Activated naive CD8-positive, alpha-beta T cell treated with anti-CD3 and anti-CD28 coated beads, Interleukin-2, amount 50 U/mL, for 24 hours (primary cell): Measurements from ENCODE around the gene THSD7B.

Experiments
- ATAC-seq: fragments of 150-1000 bp; cut with Tn5 transposase; one replicate; pipeline ENCODE4 v1.10.0; 2021
- DNase-seq: peaks from one replicate; pipeline ENCODE4 v3.0.0; 2021
- H3K27ac Mint-ChIP-seq: one replicate; pipeline ENCODE4 v1.8.0; 2021; ENCODE audit warnings: mild to moderate bottlenecking, mixed read lengths
- H3K27me3 Mint-ChIP-seq: one replicate; pipeline ENCODE4 v1.8.0; 2021; ENCODE audit warnings: mixed read lengths
- H3K36me3 Mint-ChIP-seq: one replicate; pipeline ENCODE4 v1.8.0; 2021; ENCODE audit warnings: low read depth, mixed read lengths
- H3K4me1 Mint-ChIP-seq: one replicate; pipeline ENCODE4 v1.8.0; 2021; ENCODE audit warnings: mixed read lengths
- H3K4me3 Mint-ChIP-seq: one replicate; pipeline ENCODE4 v1.8.0; 2021; ENCODE audit warnings: mild to moderate bottlenecking, moderate library complexity, mixed read lengths
- H3K9me3 Mint-ChIP-seq: one replicate; pipeline ENCODE4 v1.8.0; 2021; ENCODE audit warnings: mixed read lengths

The THSD7B gene

GRCh38 chr2:136783856-136784255, 18.5 kb downstream of the THSD7B start:
- no peak overlapping the region for H3K27ac Mint-ChIP-seq
- no peaks in the 10 kb centered on the region for H3K9me3 Mint-ChIP-seq
- DNase-seq (no peak), ATAC-seq (no peak)
- no peak overlapping the region for H3K4me3 Mint-ChIP-seq
- no peaks in the 10 kb centered on the region for H3K36me3 Mint-ChIP-seq
- peaks cover 3% of the 10 kb centered on the region for H3K27me3 Mint-ChIP-seq
- H3K4me1 Mint-ChIP-seq: no peaks in the 10 kb centered on the region

GRCh38 chr2:136785215-136785614, 19.9 kb downstream of the THSD7B start:
- no peaks in the 10 kb centered on the region for H3K36me3 Mint-ChIP-seq
- no peak for ATAC-seq
- no peak for DNase-seq
- no peaks in the 10 kb centered on the region for H3K9me3 Mint-ChIP-seq
- H3K27ac Mint-ChIP-seq: no peak overlapping the region
- no peaks in the 10 kb centered on the region for H3K4me1 Mint-ChIP-seq
- peaks cover 3% of the 10 kb centered on the region for H3K27me3 Mint-ChIP-seq
- H3K4me3 Mint-ChIP-seq: no peak overlapping the region

GRCh38 chr2:136787970-136788369, 22.6 kb downstream of the THSD7B start:
- H3K27ac Mint-ChIP-seq: no peak overlapping the region
- no peak overlapping the region for H3K4me3 Mint-ChIP-seq
- peaks cover 6% of the 10 kb centered on the region for H3K27me3 Mint-ChIP-seq
- no peaks in the 10 kb centered on the region for H3K4me1 Mint-ChIP-seq
- H3K9me3 Mint-ChIP-seq: no peaks in the 10 kb centered on the region
- no peak for ATAC-seq
- DNase-seq: no peak
- H3K36me3 Mint-ChIP-seq: no peaks in the 10 kb centered on the region

- ATAC-seq (no peak), DNase-seq (no peak)
- H3K27ac Mint-ChIP-seq: no peak overlapping the region
- H3K9me3 Mint-ChIP-seq: no peaks in the 10 kb centered on the region
- H3K4me3 Mint-ChIP-seq: no peak overlapping the region
- no peaks in the 10 kb centered on the region for H3K4me1 Mint-ChIP-seq
- no peaks in the 10 kb centered on the region for H3K36me3 Mint-ChIP-seq
- peaks cover 10% of the 10 kb centered on the region for H3K27me3 Mint-ChIP-seq
Observed at GRCh38 chr2:136796339-136796738, 31.0 kb downstream of the THSD7B start.

GRCh38 chr2:136798766-136799165, 33.4 kb downstream of the THSD7B start:
- Mint-ChIP-seq H3K36me3 (no peaks in the 10 kb centered on the region), H3K4me3 (no peak overlapping the region), H3K27ac (no peak overlapping the region), H3K9me3 (no peaks in the 10 kb centered on the region), H3K4me1 (no peaks in the 10 kb centered on the region), H3K27me3 (peaks cover 3% of the 10 kb centered on the region)
- DNase-seq (no peak), ATAC-seq (no peak)

- no peak overlapping the region for H3K27ac Mint-ChIP-seq
- no peaks in the 10 kb centered on the region for H3K9me3 Mint-ChIP-seq
- H3K4me3 Mint-ChIP-seq: no peak overlapping the region
- no peak for ATAC-seq
- no peaks in the 10 kb centered on the region for H3K4me1 Mint-ChIP-seq
- H3K27me3 Mint-ChIP-seq: peaks cover 3% of the 10 kb centered on the region
- no peak for DNase-seq
- no peaks in the 10 kb centered on the region for H3K36me3 Mint-ChIP-seq
Observed at GRCh38 chr2:136801661-136802060, 36.3 kb downstream of the THSD7B start.

- Mint-ChIP-seq H3K27ac (no peak overlapping the region), H3K27me3 (peaks cover 3% of the 10 kb centered on the region), H3K4me3 (no peak overlapping the region), H3K9me3 (no peaks in the 10 kb centered on the region), H3K4me1 (no peaks in the 10 kb centered on the region), H3K36me3 (no peaks in the 10 kb centered on the region)
- ATAC-seq: no peak
- no peak for DNase-seq
Observed at GRCh38 chr2:136809998-136810397, 44.7 kb downstream of the THSD7B start.

GRCh38 chr2:136818839-136819238, 53.5 kb downstream of the THSD7B start:
- peaks cover 5% of the 10 kb centered on the region for H3K9me3 Mint-ChIP-seq
- DNase-seq: no peak
- peaks cover 1% of the 10 kb centered on the region for H3K27me3 Mint-ChIP-seq
- no peak for ATAC-seq
- H3K4me1 Mint-ChIP-seq: no peaks in the 10 kb centered on the region
- no peak overlapping the region for H3K4me3 Mint-ChIP-seq
- no peaks in the 10 kb centered on the region for H3K36me3 Mint-ChIP-seq
- H3K27ac Mint-ChIP-seq: no peak overlapping the region

GRCh38 chr2:136823291-136823690, 57.9 kb downstream of the THSD7B start:
- no peaks in the 10 kb centered on the region for H3K36me3 Mint-ChIP-seq
- no peaks in the 10 kb centered on the region for H3K27me3 Mint-ChIP-seq
- H3K9me3 Mint-ChIP-seq: peaks cover 5% of the 10 kb centered on the region
- H3K27ac Mint-ChIP-seq: no peak overlapping the region
- H3K4me3 Mint-ChIP-seq: no peak overlapping the region
- H3K4me1 Mint-ChIP-seq: no peaks in the 10 kb centered on the region
- ATAC-seq: no peak
- DNase-seq: no peak

- Mint-ChIP-seq H3K9me3 (no peaks in the 10 kb centered on the region), H3K27me3 (no peaks in the 10 kb centered on the region), H3K36me3 (no peaks in the 10 kb centered on the region), H3K27ac (no peak overlapping the region), H3K4me1 (no peaks in the 10 kb centered on the region), H3K4me3 (no peak overlapping the region)
- DNase-seq: no peak
- no peak for ATAC-seq
Observed at GRCh38 chr2:136828162-136828561, 62.8 kb downstream of the THSD7B start.

GRCh38 chr2:136828774-136829173, 63.4 kb downstream of the THSD7B start:
- Mint-ChIP-seq H3K36me3 (no peaks in the 10 kb centered on the region), H3K27me3 (no peaks in the 10 kb centered on the region), H3K9me3 (no peaks in the 10 kb centered on the region), H3K4me1 (no peaks in the 10 kb centered on the region), H3K27ac (no peak overlapping the region), H3K4me3 (no peak overlapping the region)
- DNase-seq (no peak), ATAC-seq (no peak)

GRCh38 chr2:136844546-136844945, 79.2 kb downstream of the THSD7B start:
- ATAC-seq: no peak
- H3K4me1 Mint-ChIP-seq: no peaks in the 10 kb centered on the region
- no peak for DNase-seq
- no peak overlapping the region for H3K27ac Mint-ChIP-seq
- H3K4me3 Mint-ChIP-seq: no peak overlapping the region
- H3K9me3 Mint-ChIP-seq: no peaks in the 10 kb centered on the region
- H3K27me3 Mint-ChIP-seq: peaks cover 1% of the 10 kb centered on the region
- no peaks in the 10 kb centered on the region for H3K36me3 Mint-ChIP-seq

- no peaks in the 10 kb centered on the region for H3K9me3 Mint-ChIP-seq
- no peak overlapping the region for H3K4me3 Mint-ChIP-seq
- no peak for ATAC-seq
Observed at GRCh38 chr2:136858656-136859055, 93.3 kb downstream of the THSD7B start.

GRCh38 chr2:136860443-136860958, 95.2 kb downstream of the THSD7B start:
- Mint-ChIP-seq H3K36me3 (no peaks in the 10 kb centered on the region), H3K4me3 (no peak overlapping the region), H3K27ac (no peak overlapping the region), H3K9me3 (no peaks in the 10 kb centered on the region), H3K27me3 (no peaks in the 10 kb centered on the region), H3K4me1 (no peaks in the 10 kb centered on the region)
- DNase-seq (no peak), ATAC-seq (no peak)

More at GRCh38 chr2:136858656-136859055, 93.3 kb downstream of the THSD7B start:
- H3K4me1 Mint-ChIP-seq: no peaks in the 10 kb centered on the region
- no peaks in the 10 kb centered on the region for H3K36me3 Mint-ChIP-seq
- no peaks in the 10 kb centered on the region for H3K27me3 Mint-ChIP-seq
- H3K27ac Mint-ChIP-seq: no peak overlapping the region
- no peak for DNase-seq

- Mint-ChIP-seq H3K27me3 (no peaks in the 10 kb centered on the region), H3K4me1 (no peaks in the 10 kb centered on the region), H3K4me3 (no peak overlapping the region), H3K9me3 (no peaks in the 10 kb centered on the region), H3K27ac (no peak overlapping the region), H3K36me3 (no peaks in the 10 kb centered on the region)
- no peak for ATAC-seq
- no peak for DNase-seq
Observed at GRCh38 chr2:136863468-136863867, 98.1 kb downstream of the THSD7B start.

- DNase-seq (no peak), ATAC-seq (no peak)
- Mint-ChIP-seq H3K27ac (no peak overlapping the region), H3K4me1 (no peaks in the 10 kb centered on the region), H3K9me3 (no peaks in the 10 kb centered on the region), H3K36me3 (no peaks in the 10 kb centered on the region), H3K4me3 (no peak overlapping the region), H3K27me3 (no peaks in the 10 kb centered on the region)
Observed at GRCh38 chr2:136863874-136864273, 98.5 kb downstream of the THSD7B start.
